A549 treated with dexamethasone at 1 μM for 4 hours (cell line): ENCODE results near the gene CELA2B. TPM values are rescaled to one million over a fixed set of nuclear protein-coding genes. Genes with fewer than 3 reads are reported as not detected.

Experiments used
- total RNA-seq: library from RNA; stranded (reverse); fragments of 200-300 nt; extraction: Qiagen RNA extraction; gene quantifications from 5 replicates; pipeline ENCODE4 v1.2.3, GENCODE V29; 2022

Gene CELA2B
- total RNA-seq: 0.13 TPM in 1 of 5 replicates, not detected in the others

DNA sequence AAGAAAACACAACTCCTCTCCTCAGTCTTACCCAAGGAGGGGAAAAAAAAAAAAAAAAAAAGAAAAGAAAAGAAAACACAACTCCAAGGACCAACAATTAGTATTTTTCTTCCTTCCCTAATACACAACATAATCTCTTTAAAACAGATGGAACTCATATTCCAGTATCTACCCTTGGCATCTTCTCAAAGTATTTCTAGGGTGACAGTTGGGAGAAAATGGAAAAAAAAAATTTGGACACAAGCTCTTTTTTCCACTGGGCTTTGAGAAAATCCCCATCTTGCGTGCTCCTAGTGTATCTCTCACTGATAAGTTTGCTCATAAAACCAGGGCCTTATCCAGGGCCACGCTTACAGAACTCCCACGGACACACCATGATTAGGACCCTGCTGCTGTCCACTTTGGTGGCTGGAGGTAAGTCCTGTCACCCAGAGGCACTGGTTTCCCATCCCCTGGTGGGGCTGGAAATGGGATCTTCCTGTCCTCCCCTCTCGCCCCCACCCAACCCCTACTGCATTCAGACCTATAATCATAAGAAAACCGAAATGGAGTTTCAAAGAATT, at the start of gene CELA2B:
CELA2B (plus strand) TSS at position 353 of the 563 bp plus-strand sequence; CDS start at position 375, 22 bp downstream.

DNA sequence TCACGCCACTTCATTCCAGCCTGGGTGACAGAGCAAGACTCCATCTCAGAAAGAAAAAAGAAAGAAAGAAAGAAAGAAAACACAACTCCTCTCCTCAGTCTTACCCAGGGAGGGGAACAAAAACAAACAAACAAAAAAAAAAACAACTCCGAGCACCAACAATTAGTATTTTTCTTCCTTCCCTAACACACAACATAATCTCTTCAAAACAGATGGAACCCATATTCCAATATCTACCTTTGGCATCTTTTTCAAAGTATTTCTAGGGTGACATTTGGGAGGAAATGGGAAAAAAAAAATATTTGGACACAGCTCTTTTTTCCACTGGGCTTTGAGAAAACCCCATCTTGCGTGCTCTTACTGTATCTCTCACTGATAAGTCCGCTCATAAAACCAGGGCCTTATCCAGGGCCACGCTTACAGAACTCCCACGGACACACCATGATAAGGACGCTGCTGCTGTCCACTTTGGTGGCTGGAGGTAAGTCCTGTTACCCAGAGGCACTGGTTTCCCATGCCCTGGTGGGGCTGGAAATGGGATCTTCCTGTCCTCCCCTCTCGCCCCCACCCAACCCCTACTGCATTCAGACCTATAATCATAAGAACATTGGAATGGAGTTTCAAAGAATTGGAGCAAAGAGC, 19.5 kb upstream of the CELA2B start, which contains the start of gene CELA2A:
CELA2A (plus strand) TSS at position 420 of the 642 bp plus-strand sequence; CDS start at position 442, 22 bp downstream.

DNA sequence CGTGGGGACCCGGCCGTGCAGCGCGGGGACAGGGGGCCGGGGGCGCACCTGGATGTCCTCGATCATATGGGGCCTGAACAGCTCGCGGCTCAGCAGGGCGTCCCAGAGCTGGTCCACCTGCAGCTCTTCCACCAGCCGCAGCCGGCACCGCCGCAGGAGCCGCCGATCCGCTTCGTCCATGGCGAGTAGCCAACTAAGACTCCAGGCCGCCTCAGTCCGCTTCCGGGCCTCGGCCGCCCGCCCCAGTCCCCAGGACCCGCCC, 48.0 kb downstream of the CELA2B start, which contains the start of gene CASP9:
CASP9 (minus strand) TSS at position 195 of the 262 bp plus-strand sequence; CDS start at position 180, 15 bp downstream.

DNA sequence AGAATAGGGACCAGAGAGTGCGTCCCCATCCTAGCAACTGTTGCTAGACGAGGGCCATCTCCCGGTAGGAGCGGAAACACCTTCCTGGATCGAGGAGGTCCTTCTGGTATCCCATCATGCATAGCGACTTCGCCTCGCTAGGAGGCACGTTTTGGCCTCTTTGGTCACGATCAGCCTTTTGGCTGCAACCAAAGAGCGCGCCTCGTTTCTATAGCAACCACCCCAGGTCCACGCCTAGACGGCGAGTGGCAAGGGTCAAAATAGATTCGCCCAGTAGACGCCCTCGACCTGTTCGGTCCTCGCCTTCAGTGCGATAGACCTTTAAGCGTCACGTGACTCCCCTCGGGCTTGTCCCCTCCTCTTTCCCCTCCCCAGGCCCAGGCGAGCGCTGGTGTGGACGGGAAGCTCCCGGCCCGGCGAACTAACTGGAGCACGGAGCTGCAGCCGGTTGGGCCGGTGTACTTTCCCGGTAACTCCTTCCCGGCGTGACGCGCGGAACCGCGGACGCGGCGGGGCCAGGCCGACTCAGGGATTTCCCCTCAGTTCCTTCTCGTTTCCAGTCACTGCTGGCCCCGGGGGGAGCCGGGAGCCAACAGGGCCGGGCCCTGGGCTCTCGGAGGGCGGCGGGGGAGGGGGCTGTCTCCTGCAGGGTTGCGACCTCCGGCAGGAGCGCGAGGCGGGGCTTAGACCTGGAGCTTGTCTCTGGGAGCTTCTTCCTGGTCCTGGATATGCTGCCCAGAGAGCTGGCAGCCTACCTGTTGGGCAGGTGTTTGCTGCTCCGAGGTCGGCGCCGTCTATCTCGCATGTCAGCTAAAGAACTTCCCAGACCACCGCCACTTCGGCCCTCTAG, 50.8 kb downstream of the CELA2B start, which contains the start of gene DNAJC16:
DNAJC16 (plus strand) TSS at position 359 of the 850 bp plus-strand sequence. CDS start 2,258 bp downstream, outside the sequence.

Other genes starting within 250 kb of the CELA2B start
- gene FHAD1, start 228.9 kb upstream of the CELA2B start, total RNA-seq: 0.54 to 1.3 TPM (median 0.69 TPM) in 5 replicates
- gene EFHD2, start 66.2 kb upstream of the CELA2B start, total RNA-seq: 207 to 322 TPM (median 289 TPM) in 5 replicates
- gene CTRC, start 37.7 kb upstream of the CELA2B start, total RNA-seq: 0.74 to 1.4 TPM (median 1.1 TPM) in 5 replicates
- not detected in 5 replicates for gene CELA2A, start 19.4 kb upstream of the CELA2B start, total RNA-seq
- 5.2 to 6.7 TPM (median 5.9 TPM) in 5 replicates for gene CASP9, start 48.1 kb downstream of the CELA2B start, total RNA-seq
- 3.9 to 6.2 TPM (median 5.8 TPM) in 5 replicates for gene DNAJC16, start 50.7 kb downstream of the CELA2B start, total RNA-seq
- 5.2 to 8.2 TPM (median 7.7 TPM) in 5 replicates for gene AGMAT, start 108.9 kb downstream of the CELA2B start, total RNA-seq
- 6.1 to 10.6 TPM (median 8.9 TPM) in 5 replicates for gene DDI2, start 141.4 kb downstream of the CELA2B start, total RNA-seq
- 17.5 to 27.3 TPM (median 25.1 TPM) in 5 replicates for gene PLEKHM2, start 208.2 kb downstream of the CELA2B start, total RNA-seq